Endothelial cell of umbilical vein (primary cell): ENCODE data around the gene MACROD2.

ENCODE experiments used
- CTCF ChIP-seq, 2 donors: IDR thresholded peaks; 1 replicate in 1 of 2; 2 replicates in 1 of 2; pipeline ENCODE4 v1.5.1; 2011; ENCODE audit warnings: low read length in 2 of 2, mild to moderate bottlenecking in 2 of 2, moderate library complexity in 2 of 2, control low read depth in 1 of 2, inconsistent platforms in 1 of 2, low read depth in 1 of 2; ENCODE audit not compliant: insufficient read depth in 1 of 2; ENCODE audit errors: extremely low read depth in 1 of 2
- EZH2 ChIP-seq: IDR thresholded peaks from 2 replicates; pipeline ENCODE4 v1.6.1; 2012; ENCODE audit warnings: borderline replicate concordance, low read depth, mild to moderate bottlenecking, moderate library complexity, low read length, inconsistent platforms; ENCODE audit not compliant: severe bottlenecking

- TF ChIP-seq CTCF (IDR thresholded peaks at IDR 0.05; ENCODE audit: extremely low read depth in 1 of 2, insufficient read depth in 1 of 2, low read depth in 1 of 2, low read length in 2 of 2) (no peak), EZH2 (no peak)
Measured at GRCh38 chr20:15919118-15919517, 1923.8 kb downstream of the MACROD2 start.
